DMS53 (cell line): Measurements from ENCODE around the gene KDF1.

Source experiments
- DNase-seq: peaks from one replicate; lab custom pipeline; 2025; lab: John Stamatoyannopoulos, UW

KDF1 gene

DNA sequence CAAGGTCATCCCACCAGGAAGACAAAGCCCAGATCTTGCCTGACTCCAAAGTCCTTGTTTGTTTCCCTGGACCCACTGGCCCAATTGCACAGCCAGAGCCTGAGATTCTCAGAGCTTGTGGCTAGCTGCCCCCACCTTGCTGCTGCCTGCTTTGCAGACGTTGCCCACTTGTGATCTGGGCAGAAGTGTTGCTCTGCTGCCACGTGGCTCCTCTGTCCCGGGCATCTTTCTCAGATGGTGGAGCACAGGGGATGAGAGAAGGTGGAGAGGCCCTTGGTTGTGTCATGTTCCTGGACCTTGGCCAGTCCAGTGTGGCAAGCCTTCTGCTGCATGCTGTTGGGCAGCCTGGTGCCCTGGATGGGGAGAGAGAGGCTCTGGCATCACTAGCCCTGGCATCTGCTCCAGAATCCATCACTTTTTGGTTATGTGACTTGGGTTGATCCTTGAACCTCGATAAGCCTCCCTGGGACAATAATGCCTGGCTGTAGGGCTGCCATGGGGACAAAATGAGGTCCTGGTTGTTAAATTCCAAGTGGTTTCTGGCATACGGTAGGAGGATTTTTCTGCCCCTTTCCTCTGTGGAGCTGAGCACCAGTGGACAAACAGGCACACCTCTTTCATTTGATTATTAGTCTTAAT is 44.9 kb downstream of the KDF1 start:
- peak; percentile 79 for DNase-seq

DNA sequence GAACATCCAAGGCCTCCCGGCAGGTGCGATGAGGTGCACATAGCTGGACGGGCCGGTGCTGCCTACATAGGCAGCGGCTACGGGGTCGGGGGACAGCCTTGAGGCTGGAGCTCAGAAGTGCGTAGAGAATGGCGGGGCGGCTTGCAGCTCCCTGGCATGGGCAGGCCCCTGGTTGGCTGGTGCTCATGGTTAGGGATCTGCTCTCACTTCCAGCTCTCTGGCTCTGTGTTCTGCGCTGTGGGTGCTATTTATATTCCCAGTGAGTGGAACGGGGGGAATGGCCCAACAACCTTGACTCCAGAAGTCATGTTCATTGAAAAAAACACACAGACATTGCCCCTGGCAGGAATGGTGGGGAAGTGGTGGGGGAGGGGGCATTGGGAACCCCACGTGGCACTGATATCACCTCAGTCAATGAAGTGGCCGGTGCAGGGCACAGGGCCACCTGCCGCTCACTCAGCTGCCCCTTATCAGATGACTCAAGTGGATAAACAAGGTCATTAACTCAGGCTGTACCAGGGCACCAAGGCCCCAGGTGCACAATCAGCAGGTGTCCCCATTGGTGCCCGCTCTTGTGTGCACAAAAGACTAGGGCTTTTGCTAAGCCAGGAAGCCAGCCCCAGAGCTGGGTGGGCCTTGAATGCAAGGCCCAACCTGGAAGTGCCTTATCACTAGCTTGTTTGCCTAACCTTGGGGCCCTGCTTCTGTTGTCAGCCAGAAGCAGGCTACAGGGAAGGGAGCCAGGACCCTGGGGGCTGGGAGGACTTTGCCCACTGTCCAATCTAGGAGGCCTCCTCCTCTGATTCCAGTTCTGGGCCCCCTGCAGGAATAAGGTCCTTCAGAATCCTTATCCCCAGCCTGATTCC is 46.3 kb downstream of the KDF1 start, which contains the start of gene NR0B2:
Gene NR0B2 (minus strand): TSS at position 222 of the 866 bp plus-strand sequence. CDS start 35 bp downstream, at position 187.
- DNase-seq: peak; percentile 100

GRCh38 chr1:26913389-26913753 is 46.9 kb downstream of the KDF1 start:
- DNase-seq: no peak

DNA sequence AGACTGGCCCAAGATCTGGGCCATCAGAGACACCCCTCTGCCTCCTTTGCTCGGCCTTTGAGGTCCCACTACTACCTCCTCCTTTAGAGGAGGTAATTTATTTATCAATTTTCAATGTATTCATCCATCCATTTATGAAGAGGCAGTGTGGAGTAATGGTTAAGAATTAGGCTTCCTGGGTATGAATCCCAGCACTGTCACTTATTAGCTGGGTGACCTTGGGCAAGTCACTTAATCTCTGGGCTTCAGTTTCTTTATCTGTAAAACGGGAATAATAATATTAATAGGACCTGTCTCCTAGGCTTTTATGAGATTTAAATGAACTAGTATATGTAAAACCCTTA is 48.1 kb downstream of the KDF1 start:
- DNase-seq: no peak

- DNase-seq: no peak
Measured at GRCh38 chr1:26911399-26912146, 48.7 kb downstream of the KDF1 start.

- peak; percentile 49 for DNase-seq
Measured at GRCh38 chr1:26910343-26911160, 49.7 kb downstream of the KDF1 start.

DNA sequence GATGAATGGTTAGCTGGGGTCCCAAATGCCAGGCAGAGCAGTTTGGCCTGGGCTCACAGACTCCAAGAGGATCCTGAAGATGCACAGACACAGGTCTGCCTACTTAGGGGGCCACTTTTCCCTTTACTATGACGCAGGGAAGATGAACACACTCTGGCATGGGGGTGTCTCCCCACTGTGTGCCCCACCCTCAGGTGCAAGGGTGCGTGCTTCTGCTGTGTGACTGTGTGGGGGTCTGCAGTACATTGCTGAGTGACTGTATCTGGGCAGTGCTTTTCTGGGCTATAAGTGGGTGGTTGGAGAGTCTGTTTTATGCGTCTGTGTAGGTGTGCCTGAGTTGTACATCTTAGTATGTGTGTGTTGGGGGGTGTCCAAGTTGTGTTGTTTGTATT is 50.3 kb downstream of the KDF1 start:
- no peak for DNase-seq

DNA sequence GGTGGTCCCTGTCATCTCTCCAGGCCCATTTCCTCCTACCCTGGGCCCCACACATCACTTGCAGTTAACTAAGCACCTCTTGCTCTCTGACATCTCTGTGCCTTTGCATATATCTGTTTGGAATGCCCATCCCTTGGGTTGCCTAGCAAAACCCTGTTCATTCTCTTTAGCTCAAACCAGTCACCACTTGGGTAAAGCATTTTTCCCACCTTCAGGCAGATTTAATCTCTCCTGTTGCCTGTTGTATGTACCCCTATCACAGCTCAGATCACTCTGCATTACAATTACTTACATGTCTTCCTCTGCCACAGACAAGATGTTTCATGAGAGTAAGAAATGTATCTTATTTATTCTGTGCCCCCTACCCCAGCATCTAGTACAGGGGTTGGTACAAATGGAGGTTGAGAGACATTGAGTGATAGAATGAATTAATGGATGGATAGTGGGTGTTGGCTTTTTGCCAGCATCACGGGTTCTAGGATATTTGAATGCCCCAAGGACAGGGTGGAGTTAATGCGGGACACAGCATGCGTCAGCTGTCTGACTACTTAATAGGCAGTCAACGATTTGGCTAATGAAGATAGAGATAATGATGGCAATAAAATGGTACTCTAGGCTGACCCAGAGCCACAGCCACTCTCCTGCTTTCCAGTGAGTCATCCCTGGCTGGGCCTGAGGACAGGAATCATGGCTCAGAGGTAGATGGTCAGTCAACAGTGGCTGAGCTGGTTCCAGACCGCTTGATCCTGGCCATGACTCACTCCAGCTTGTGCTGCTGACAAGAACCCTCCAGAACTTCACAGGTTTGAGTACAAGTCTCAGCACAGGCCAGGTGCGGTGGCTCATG is 53.0 kb downstream of the KDF1 start:
- peak; percentile 95 for DNase-seq

GRCh38 chr1:26900815-26901511 is 59.3 kb downstream of the KDF1 start:
- peak; percentile 32 for DNase-seq

GRCh38 chr1:26900001-26900814 is 60.1 kb downstream of the KDF1 start, which contains the start of gene GPATCH3:
Gene GPATCH3 (minus strand): TSS chr1:26900467. CDS start chr1:26900442, 25 bp downstream.
- DNase-seq: peak; percentile 97
